Ovary (tissue), 3 donors: ENCODE measurements around the gene PPP2R5D.

Source experiments
- CTCF ChIP-seq, 3 donors: fragments of 450-650 bp in 2 of 3; fragments of 200-600 bp in 1 of 3; IDR thresholded peaks; one replicate each; pipeline versions ENCODE4 v1.5.1 to v1.8.0; 2016 to 2022; ENCODE audit warnings: antibody characterized with exemption in 3 of 3, mild to moderate bottlenecking in 1 of 3
- EP300 ChIP-seq: sonication (generic); formaldehyde crosslinking; IDR thresholded peaks from one replicate; pipeline ENCODE4 v1.6.1; 2017; ENCODE audit warnings: antibody characterized with exemption
- POLR2A ChIP-seq: fragments of 450-650 bp; IDR thresholded peaks from one replicate; pipeline ENCODE4 v1.6.1; 2017; ENCODE audit warnings: antibody characterized with exemption, mild to moderate bottlenecking, moderate library complexity
- donor health status: DM: no; HTN: no; CAD: no.

DNA sequence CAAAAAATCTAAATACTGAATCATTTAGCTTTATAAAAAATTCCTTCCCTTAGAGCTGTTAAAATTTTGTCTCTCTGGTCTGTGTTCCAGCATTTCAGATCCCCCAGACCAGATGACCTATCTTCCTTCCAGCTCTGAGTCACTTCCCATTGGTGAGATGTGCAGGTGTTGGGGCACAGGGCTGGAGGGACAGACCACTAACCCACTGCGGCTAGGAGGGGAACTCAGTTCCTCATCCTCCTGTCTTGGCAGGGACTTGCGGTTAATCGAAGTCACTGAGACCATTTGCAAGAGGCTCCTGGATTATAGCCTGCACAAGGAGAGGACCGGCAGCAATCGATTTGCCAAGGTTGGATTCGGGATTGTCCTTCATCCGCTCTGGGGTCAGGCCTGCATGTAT lies 49.0 kb upstream of the PPP2R5D start:
- TF ChIP-seq CTCF (IDR thresholded peaks at IDR 0.05) (no peak), POLR2A (no peak), EP300 (no peak)
